B cell (primary cell): ENCODE data around the gene CST9. TPM values are rescaled to one million over a fixed set of nuclear protein-coding genes. Genes with fewer than 3 reads are reported as not detected.

Source experiments
- ATAC-seq: fragments of 200-7000 bp; cut with Tn5 transposase; one replicate; pipeline ENCODE4 v1.10.0; 2021; ENCODE audit warnings: low read depth, mild to moderate bottlenecking, moderate number of reproducible peaks, moderate library complexity
- CTCF ChIA-PET: fragments of 350-600 bp; sonication (Branson Sonifier 250); formaldehyde crosslinking; loops from one replicate; lab custom pipeline; 2021; ENCODE audit warnings: antibody characterized with exemption, inconsistent platforms; lab: Charles Lee
- POLR2A ChIA-PET: fragments of 350-600 bp; sonication (Branson Sonifier 250); formaldehyde crosslinking; loops from one replicate; lab custom pipeline; 2021; ENCODE audit warnings: antibody characterized with exemption; lab: Charles Lee
- DNase-seq: peaks from one replicate; pipeline ENCODE4 v3.0.0; 2013
- H2AFZ ChIP-seq: 2 replicates; pipeline ENCODE4 v1.6.1; 2012; ENCODE audit warnings: mild to moderate bottlenecking, low read depth, low read length; ENCODE audit not compliant: insufficient read depth, poor library complexity, severe bottlenecking
- H3K27ac ChIP-seq, 2 donors: 1 replicate in 1 of 2; 2 replicates in 1 of 2; pipeline ENCODE4 v1.5.1; 2012 to 2013; ENCODE audit warnings: low read length in 2 of 2, mild to moderate bottlenecking in 2 of 2, moderate library complexity in 1 of 2
- H3K27me3 ChIP-seq, 4 experiments: fragments of 200-600 bp in 1 of 4; sonication (generic) in 1 of 4; replicated peaks in 1 of 4; 1 replicate in 2 of 4; 2 replicates in 2 of 4; pipeline versions ENCODE4 v1.6.1 to v1.7.0; 2013 to 2016; ENCODE audit warnings: low read length in 3 of 4, mild to moderate bottlenecking in 2 of 4, mixed read lengths in 1 of 4, moderate library complexity in 1 of 4; ENCODE audit not compliant: insufficient read depth in 4 of 4, control insufficient read depth in 3 of 4; ENCODE audit errors: control extremely low read depth in 1 of 4
- H3K36me3 ChIP-seq, 2 experiments: replicated peaks in 1 of 2; 1 replicate in 1 of 2; 2 replicates in 1 of 2; pipeline versions ENCODE4 v1.6.1 to v1.7.1; 2013; ENCODE audit warnings: low read length in 1 of 2; ENCODE audit not compliant: insufficient read depth in 2 of 2, control insufficient read depth in 1 of 2; ENCODE audit errors: control extremely low read depth in 1 of 2, extremely low read depth in 1 of 2
- H3K4me1 ChIP-seq, 2 donors: fragments of 200-600 bp in 1 of 2; sonication (generic) in 1 of 2; 1 replicate in 1 of 2; 2 replicates in 1 of 2; pipeline versions ENCODE4 v1.5.1 to v1.6.1; 2013 to 2017; ENCODE audit warnings: low read length in 2 of 2; ENCODE audit not compliant: control insufficient read depth in 2 of 2, insufficient read depth in 2 of 2
- H3K4me2 ChIP-seq: replicated peaks from 2 replicates; pipeline ENCODE3; 2012; ENCODE audit warnings: mild to moderate bottlenecking, low read depth, low read length; ENCODE audit not compliant: poor library complexity, severe bottlenecking
- H3K4me3 ChIP-seq, 5 experiments: fragments of 200-600 bp in 1 of 5; sonication (generic) in 1 of 5; 1 replicate in 3 of 5; 2 replicates in 2 of 5; pipeline versions ENCODE4 v1.5.1 to v1.7.0; 2011 to 2016; ENCODE audit warnings: low read length in 4 of 5, mild to moderate bottlenecking in 4 of 5, low read depth in 2 of 5, control low read depth in 1 of 5, moderate library complexity in 1 of 5; ENCODE audit not compliant: insufficient read depth in 1 of 5; ENCODE audit errors: control extremely low read depth in 1 of 5, extremely low read depth in 1 of 5
- H3K79me2 ChIP-seq: fragments of 200-600 bp; sonication (generic); one replicate; pipeline ENCODE4 v1.6.0; 2016; ENCODE audit warnings: low read length; ENCODE audit not compliant: control insufficient read depth, insufficient read depth
- H3K9ac ChIP-seq: fragments of 200-600 bp; sonication (generic); 2 replicates; pipeline ENCODE4 v1.6.1; 2017; ENCODE audit warnings: mild to moderate bottlenecking, low read length, moderate library complexity
- H3K9me3 ChIP-seq, 3 donors: one replicate each; pipeline versions ENCODE4 v1.6.1 to v1.7.1; 2013; ENCODE audit warnings: low read length in 2 of 3; ENCODE audit not compliant: control insufficient read depth in 2 of 3, insufficient read depth in 1 of 3; ENCODE audit errors: control extremely low read depth in 1 of 3
- H4K20me1 ChIP-seq: 2 replicates; pipeline ENCODE4 v1.6.0; 2012; ENCODE audit warnings: mild to moderate bottlenecking, low read length; ENCODE audit not compliant: insufficient read depth, control insufficient read depth, poor library complexity, severe bottlenecking
- H3K27ac Mint-ChIP-seq: one replicate; pipeline ENCODE4 v1.8.0; 2021; ENCODE audit warnings: mixed read lengths
- H3K27me3 Mint-ChIP-seq: one replicate; pipeline ENCODE4 v1.8.0; 2021; ENCODE audit warnings: mixed read lengths
- H3K4me1 Mint-ChIP-seq: one replicate; pipeline ENCODE4 v1.8.0; 2021; ENCODE audit warnings: mixed read lengths
- H3K4me3 Mint-ChIP-seq: one replicate; pipeline ENCODE4 v1.8.0; 2021; ENCODE audit warnings: mixed read lengths
- H3K9me3 Mint-ChIP-seq: one replicate; pipeline ENCODE4 v1.8.0; 2022; ENCODE audit warnings: mixed read lengths; ENCODE audit not compliant: insufficient read depth
- CTCF ChIP-seq: fragments of 200-600 bp; IDR thresholded peaks from one replicate; pipeline ENCODE4 v1.8.0; 2022; ENCODE audit warnings: antibody characterized with exemption, mild to moderate bottlenecking
- EZH2 ChIP-seq: IDR thresholded peaks from 2 replicates; pipeline ENCODE4 v1.6.1; 2012; ENCODE audit warnings: borderline replicate concordance, low read depth, mild to moderate bottlenecking, moderate library complexity, low read length; ENCODE audit not compliant: insufficient read depth, poor library complexity, severe bottlenecking
- WGBS: methylation state at CpG from one replicate; pipeline ENCODE4 v1.1.5; 2013; ENCODE audit warnings: missing lambda C conversion rate; ENCODE audit not compliant: insufficient coverage; 5-methylcytosine and 5-hydroxymethylcytosine counted together
- intact Hi-C: fragments of 100-400 bp; cut with micrococcal nuclease; formaldehyde crosslinking; loops from one replicate; pipeline ENCODE4 v1.10.0; 2022
- polyA plus RNA-seq: library from polyadenylated mRNA; depleted of rRNA; stranded (reverse); fragments of >200 nt; gene quantifications from 2 replicates; pipeline ENCODE4 v1.2.3, GENCODE V29; 2012
- total RNA-seq, 2 donors: library from RNA; stranded (reverse); fragments of 120-200 nt in 1 of 2; gene quantifications; 1 replicate in 1 of 2; 2 replicates in 1 of 2; pipeline versions ENCODE4 v1.2.3 to v1.2.4, GENCODE V29; 2013 to 2022

Gene CST9
- total and polyA plus RNA-seq, 2 donors (not counting 1 experiment from before 2014, with no cell fraction given): not detected

- Histone ChIP-seq H2AFZ (no peak overlapping the region), H3K4me2 (no peak overlapping the region), H4K20me1 (no peaks in the 10 kb centered on the region), H3K36me3 (no peaks in the 10 kb centered on the region), H3K4me3 (no peak overlapping the region), H3K27ac (no peak overlapping the region), H3K79me2 (no peaks in the 10 kb centered on the region), H3K9ac (no peak overlapping the region), H3K4me1 (no peaks in the 10 kb centered on the region), H3K9me3 (no peaks in the 10 kb centered on the region), H3K27me3 (no peaks in the 10 kb centered on the region)
- DNase-seq: no peak
- intact Hi-C loops: no loop called here
- H3K4me3 Mint-ChIP-seq: no peak overlapping the region
- TF ChIP-seq CTCF: no peak
- no peak for TF ChIP-seq EZH2
- no peaks in the 10 kb centered on the region for H3K9me3 Mint-ChIP-seq
- ATAC-seq: no peak
- ChIA-PET CTCF (no interaction called here), POLR2A (no interaction called here)
- H3K4me1 Mint-ChIP-seq: no peaks in the 10 kb centered on the region
- 66% methylated on average over 4 of the region's 4 CpGs for WGBS
- H3K27ac Mint-ChIP-seq: no peak overlapping the region
- peaks cover 3% of the 10 kb centered on the region for H3K27me3 Mint-ChIP-seq
These were observed 2.4 kb downstream of the CST9 start for GRCh38 chr20:23603321-23603720.

GRCh38 chr20:23602699-23603098 lies 3.0 kb downstream of the CST9 start:
- Histone ChIP-seq H3K79me2 (no peaks in the 10 kb centered on the region), H3K36me3 (no peaks in the 10 kb centered on the region), H3K4me3 (no peak overlapping the region), H3K27ac (no peak overlapping the region), H3K27me3 (no peaks in the 10 kb centered on the region), H3K4me1 (no peaks in the 10 kb centered on the region), H2AFZ (no peak overlapping the region), H3K4me2 (no peak overlapping the region), H4K20me1 (no peaks in the 10 kb centered on the region), H3K9me3 (no peaks in the 10 kb centered on the region), H3K9ac (no peak overlapping the region)
- intact Hi-C loops: no loop called here
- ATAC-seq (no peak), DNase-seq (no peak)
- no peak overlapping the region for H3K4me3 Mint-ChIP-seq
- no peaks in the 10 kb centered on the region for H3K4me1 Mint-ChIP-seq
- peaks cover 3% of the 10 kb centered on the region for H3K27me3 Mint-ChIP-seq
- 62% methylated on average over 5 of the region's 6 CpGs for WGBS
- POLR2A ChIA-PET: no interaction called here
- H3K27ac Mint-ChIP-seq: no peak overlapping the region
- TF ChIP-seq EZH2: no peak
- TF ChIP-seq CTCF: no peak
- no peaks in the 10 kb centered on the region for H3K9me3 Mint-ChIP-seq
- CTCF ChIA-PET: no interaction called here
